HepG2 (cell line): ENCODE measurements around the gene OGFOD3. TPM values are rescaled to one million over a fixed set of nuclear protein-coding genes. Genes with fewer than 3 reads are reported as not detected.

Experiments used
- AHDC1 ChIP-seq: sonication (generic); formaldehyde crosslinking; IDR thresholded peaks from 2 replicates; pipeline ENCODE4 v1.5.1; 2020; ENCODE audit warnings: mild to moderate bottlenecking, missing genetic modification reagents, borderline replicate concordance
- BRD4 ChIP-seq: sonication (generic); formaldehyde crosslinking; IDR thresholded peaks from 2 replicates; pipeline ENCODE4 v1.4.0; 2020; ENCODE audit warnings: missing genetic modification reagents
- KAT7 ChIP-seq: IDR thresholded peaks from 2 replicates; pipeline ENCODE4 v1.6.1; 2018; ENCODE audit warnings: borderline replicate concordance, missing compliant biosample characterization
- MAFF ChIP-seq: IDR thresholded peaks from 2 replicates; pipeline ENCODE4 v1.6.1; 2011; ENCODE audit warnings: low read depth, low read length, improper control_type of control experiment
- MAX ChIP-seq: IDR thresholded peaks from 2 replicates; pipeline ENCODE4 v1.6.1; 2012; ENCODE audit warnings: inconsistent platforms
- MYC ChIP-seq: sonication (generic); formaldehyde crosslinking; IDR thresholded peaks from 2 replicates; pipeline ENCODE4 v1.9.0; 2021; ENCODE audit warnings: missing genetic modification reagents, borderline replicate concordance
- NCOA1 ChIP-seq: sonication (generic); formaldehyde crosslinking; IDR thresholded peaks from 2 replicates; pipeline ENCODE4 v1.9.0; 2021; ENCODE audit warnings: missing genetic modification reagents
- POLR2AphosphoS2 ChIP-seq: IDR thresholded peaks from 2 replicates; pipeline ENCODE4 v1.6.1; 2011; ENCODE audit warnings: low read depth, low read length, improper control_type of control experiment
- SETDB1 ChIP-seq: sonication (generic); formaldehyde crosslinking; IDR thresholded peaks from 2 replicates; pipeline ENCODE4 v1.5.1; 2020; ENCODE audit warnings: missing genetic modification reagents, mild to moderate bottlenecking, borderline replicate concordance
- SYNCRIP ChIP-seq: fragments of 200-400 bp; formaldehyde crosslinking; IDR thresholded peaks from 2 replicates; pipeline ENCODE4 v1.6.1; 2018; ENCODE audit warnings: mild to moderate bottlenecking, low read depth, low read length; ENCODE audit not compliant: insufficient read depth
- ZFP91 ChIP-seq: sonication (generic); formaldehyde crosslinking; IDR thresholded peaks from 2 replicates; pipeline ENCODE4 v1.9.0; 2022; ENCODE audit warnings: missing genetic modification reagents, mild to moderate bottlenecking, borderline replicate concordance
- ZNF256 ChIP-seq: sonication (generic); formaldehyde crosslinking; conservative IDR thresholded peaks from 2 replicates; pipeline ENCODE4 v1.4.0; 2020; ENCODE audit warnings: missing genetic modification reagents
- ZNF3 ChIP-seq: IDR thresholded peaks from 2 replicates; pipeline ENCODE4 v1.7.0; 2017; ENCODE audit warnings: inconsistent platforms
- ZNF614 ChIP-seq: IDR thresholded peaks from 2 replicates; pipeline ENCODE4 v1.6.1; 2018; ENCODE audit warnings: missing biosample characterization, missing genetic modification reagents, inconsistent platforms, borderline replicate concordance
- ZNF672 ChIP-seq: sonication (generic); formaldehyde crosslinking; IDR thresholded peaks from 2 replicates; pipeline ENCODE4 v1.8.1; 2022; ENCODE audit warnings: missing genetic modification reagents
- ZNF737 ChIP-seq: sonication (generic); formaldehyde crosslinking; IDR thresholded peaks from 2 replicates; pipeline ENCODE4 v1.5.0; 2020; ENCODE audit warnings: missing genetic modification reagents, mild to moderate bottlenecking, borderline replicate concordance
- ZNF816 ChIP-seq: sonication (generic); formaldehyde crosslinking; IDR thresholded peaks from 2 replicates; pipeline ENCODE4 v1.8.0; 2022; ENCODE audit warnings: missing genetic modification reagents, mild to moderate bottlenecking, borderline replicate concordance
- ZSCAN31 ChIP-seq: sonication (generic); formaldehyde crosslinking; IDR thresholded peaks from 2 replicates; pipeline ENCODE4 v1.5.0; 2020; ENCODE audit warnings: low read depth, mild to moderate bottlenecking, missing genetic modification reagents
- polyA plus RNA-seq, 8 experiments: library from polyadenylated mRNA; depleted of rRNA in 3 of 8; stranded (reverse) in 7 of 8; unstranded in 1 of 8; fragments of >200 nt; fragmentation: Illumina TruSeq in 4 of 8; extraction: Trizol in 4 of 8; gene quantifications; 2 replicates each; pipeline versions ENCODE4 v1.2.1 to v1.2.3, GENCODE V29; 2011 to 2016; ENCODE audit warnings: low read depth in 4 of 8, missing spikeins in 1 of 8, mixed read lengths in 1 of 8; ENCODE audit not compliant: insufficient read depth in 1 of 8
- total RNA-seq, 5 experiments: library from RNA; depleted of rRNA; stranded (reverse); fragments of >200 nt; fragmentation: Illumina TruSeq; extraction: Trizol; gene quantifications; 2 replicates each; pipeline ENCODE4 v1.2.3, GENCODE V29; 2016; ENCODE audit warnings: low read depth in 1 of 5

The OGFOD3 gene
- total and polyA plus RNA-seq, 2 of the 13 experiments (the other 11 are each of a cell fraction or from before 2014, with no cell fraction given): 40.0 to 42.1 TPM

GRCh38 chr17:82418001-82418986 lies at the start of gene OGFOD3, which contains the start of gene HEXD (continued):
- TF ChIP-seq MAX: peak; percentile 95
- TF ChIP-seq MYC (CRISPR knock-in tag): peak; percentile 92
- no peak for TF ChIP-seq SETDB1 (CRISPR knock-in tag)
- TF ChIP-seq ZNF816 (CRISPR knock-in tag): no peak
- no peak for TF ChIP-seq MAFF
- TF ChIP-seq ZNF614 (CRISPR knock-in tag): no peak; the same call in 1 of the 2 replicates
- peak; percentile 79; the same call in 1 of the 2 replicates for TF ChIP-seq NCOA1 (CRISPR knock-in tag)
- TF ChIP-seq ZFP91 (CRISPR knock-in tag): peak; percentile 73
- no peak for TF ChIP-seq ZNF256 (CRISPR knock-in tag)
- peak; percentile 98; the same call in 1 of the 2 replicates for TF ChIP-seq POLR2AphosphoS2
- no peak for TF ChIP-seq ZNF3 (CRISPR knock-in tag)
- no peak for TF ChIP-seq AHDC1
- TF ChIP-seq ZSCAN31 (CRISPR knock-in tag): peak; percentile 39
- peak; percentile 81 for TF ChIP-seq KAT7 (CRISPR knock-in tag)
- TF ChIP-seq ZNF737 (CRISPR knock-in tag): no peak
- no peak for TF ChIP-seq ZNF672 (CRISPR knock-in tag)
- TF ChIP-seq BRD4 (CRISPR knock-in tag): peak; percentile 28; the same call in 1 of the 2 replicates
- no peak for TF ChIP-seq SYNCRIP
